H9 (cell line): ENCODE results near the gene SEC23A. TPM values are rescaled to one million over a fixed set of nuclear protein-coding genes. Genes with fewer than 3 reads are reported as not detected.

Source experiments
- DNase-seq: peaks from one replicate; pipeline ENCODE4 v3.0.0-alpha.2; 2017
- H2AFZ ChIP-seq: one replicate; pipeline ENCODE4 v1.6.1; 2013; ENCODE audit warnings: mild to moderate bottlenecking, low read length, control low read depth, moderate library complexity
- H2AK5ac ChIP-seq: 2 replicates; pipeline ENCODE4 v1.6.1; 2013; ENCODE audit warnings: low read length, control low read depth, mixed read lengths; ENCODE audit not compliant: insufficient read length
- H2BK120ac ChIP-seq: one replicate; pipeline ENCODE4 v1.6.1; 2013; ENCODE audit warnings: low read depth, mild to moderate bottlenecking, low read length, control low read depth, inconsistent platforms; ENCODE audit not compliant: poor library complexity, severe bottlenecking
- H2BK12ac ChIP-seq: 2 replicates; pipeline ENCODE4 v1.6.1; 2013; ENCODE audit warnings: low read length, control low read depth, mixed read lengths, low read depth; ENCODE audit not compliant: insufficient read length
- H2BK15ac ChIP-seq: 2 replicates; pipeline ENCODE4 v1.6.1; 2013; ENCODE audit warnings: low read depth, low read length, control low read depth
- H2BK20ac ChIP-seq: one replicate; pipeline ENCODE4 v1.6.1; 2013; ENCODE audit warnings: low read depth, mild to moderate bottlenecking, low read length, control low read depth, inconsistent platforms; ENCODE audit not compliant: poor library complexity, severe bottlenecking
- H2BK5ac ChIP-seq: 2 replicates; pipeline ENCODE4 v1.6.1; 2013; ENCODE audit warnings: low read length, control low read depth, mixed read lengths; ENCODE audit not compliant: insufficient read length
- H3K14ac ChIP-seq: 2 replicates; pipeline ENCODE4 v1.6.1; 2013; ENCODE audit warnings: low read length, control low read depth; ENCODE audit not compliant: insufficient read depth
- H3K18ac ChIP-seq: 2 replicates; pipeline ENCODE4 v1.6.1; 2013; ENCODE audit warnings: low read depth, mild to moderate bottlenecking, mixed read lengths, low read length, control low read depth; ENCODE audit not compliant: insufficient read length
- H3K23ac ChIP-seq: 2 replicates; pipeline ENCODE4 v1.6.1; 2013; ENCODE audit warnings: low read length, control low read depth, mixed read lengths, low read depth; ENCODE audit not compliant: insufficient read length
- H3K23me2 ChIP-seq: 2 replicates; pipeline ENCODE4 v1.6.1; 2013; ENCODE audit warnings: low read depth, mild to moderate bottlenecking, mixed read lengths, low read length, control low read depth; ENCODE audit not compliant: insufficient read length, poor library complexity, severe bottlenecking
- H3K27ac ChIP-seq: 2 replicates; pipeline ENCODE4 v1.5.1; 2013; ENCODE audit warnings: low read length, control low read depth, mixed read lengths, low read depth; ENCODE audit not compliant: insufficient read length
- H3K27me3 ChIP-seq: 2 replicates; pipeline ENCODE4 v1.6.1; 2013; ENCODE audit warnings: low read length, control low read depth, inconsistent platforms; ENCODE audit not compliant: insufficient read depth
- H3K4ac ChIP-seq: 2 replicates; pipeline ENCODE4 v1.6.1; 2013; ENCODE audit warnings: low read depth, mild to moderate bottlenecking, control low read depth, inconsistent platforms, low read length, moderate library complexity
- H3K4me1 ChIP-seq: 2 replicates; pipeline ENCODE4 v1.6.1; 2013; ENCODE audit warnings: low read length, control low read depth, inconsistent platforms; ENCODE audit not compliant: insufficient read depth
- H3K4me2 ChIP-seq: 2 replicates; pipeline ENCODE4 v1.6.1; 2013; ENCODE audit warnings: low read length, control low read depth, mixed read lengths; ENCODE audit not compliant: insufficient read length, insufficient read depth
- H3K56ac ChIP-seq: 2 replicates; pipeline ENCODE4 v1.6.1; 2013; ENCODE audit warnings: low read depth, mild to moderate bottlenecking, mixed read lengths, low read length, control low read depth; ENCODE audit not compliant: insufficient read length
- H3K79me1 ChIP-seq: 2 replicates; pipeline ENCODE4 v1.6.1; 2013; ENCODE audit warnings: low read depth, mild to moderate bottlenecking, moderate library complexity, low read length, control low read depth, inconsistent platforms; ENCODE audit not compliant: insufficient read depth, poor library complexity, severe bottlenecking
- H3K79me2 ChIP-seq: 2 replicates; pipeline ENCODE4 v1.6.1; 2013; ENCODE audit warnings: low read length, control low read depth, inconsistent platforms; ENCODE audit not compliant: insufficient read depth
- H3K9ac ChIP-seq: 2 replicates; pipeline ENCODE4 v1.6.1; 2013; ENCODE audit warnings: low read length, control low read depth, mixed read lengths; ENCODE audit not compliant: insufficient read length; ENCODE audit errors: extremely low read depth
- H3K9me3 ChIP-seq: one replicate; pipeline ENCODE4 v1.6.1; 2013; ENCODE audit warnings: low read depth, low read length, inconsistent platforms; ENCODE audit not compliant: control insufficient read depth
- H3T11ph ChIP-seq: one replicate; pipeline ENCODE4 v1.6.1; 2013; ENCODE audit warnings: mild to moderate bottlenecking, low read length, control low read depth, inconsistent platforms
- H4K20me1 ChIP-seq: one replicate; pipeline ENCODE4 v1.6.1; 2013; ENCODE audit not compliant: control insufficient read depth, insufficient read length, insufficient read depth
- H4K5ac ChIP-seq: 2 replicates; pipeline ENCODE4 v1.6.1; 2013; ENCODE audit warnings: low read depth, mild to moderate bottlenecking, mixed read lengths, low read length, control low read depth; ENCODE audit not compliant: insufficient read length
- H4K8ac ChIP-seq: replicated peaks from 2 replicates; pipeline ENCODE4 v1.6.1; 2013; ENCODE audit warnings: low read length, control low read depth, mixed read lengths, low read depth; ENCODE audit not compliant: insufficient read length
- H4K91ac ChIP-seq: 2 replicates; pipeline ENCODE4 v1.6.1; 2013; ENCODE audit warnings: low read depth, mild to moderate bottlenecking, moderate library complexity, mixed read lengths, low read length, control low read depth; ENCODE audit not compliant: insufficient read length
- H3K27ac Mint-ChIP-seq, 3 experiments: 2 replicates in 2 of 3; 3 replicates in 1 of 3; pipeline ENCODE4 v1.8.0; 2020 to 2021; ENCODE audit warnings: mixed read lengths in 3 of 3, mild to moderate bottlenecking in 1 of 3, moderate library complexity in 1 of 3
- H3K27me3 Mint-ChIP-seq: 2 replicates; pipeline ENCODE4 v1.8.0; 2021; ENCODE audit warnings: low read depth, mild to moderate bottlenecking, moderate library complexity, mixed read lengths
- H3K36me3 Mint-ChIP-seq, 3 experiments: 2 replicates in 2 of 3; 3 replicates in 1 of 3; pipeline ENCODE4 v1.8.0; 2020 to 2021; ENCODE audit warnings: low read depth in 3 of 3, mixed read lengths in 3 of 3; ENCODE audit not compliant: insufficient read depth in 1 of 3
- H3K4me1 Mint-ChIP-seq, 2 experiments: 2 replicates each; pipeline ENCODE4 v1.8.0; 2020; ENCODE audit warnings: mixed read lengths in 2 of 2
- H3K4me3 Mint-ChIP-seq, 2 experiments: 2 replicates in 1 of 2; 3 replicates in 1 of 2; pipeline ENCODE4 v1.8.0; 2020 to 2021; ENCODE audit warnings: mild to moderate bottlenecking in 2 of 2, mixed read lengths in 2 of 2, moderate library complexity in 1 of 2
- H3K9me3 Mint-ChIP-seq, 2 experiments: 2 replicates in 1 of 2; 3 replicates in 1 of 2; pipeline ENCODE4 v1.8.0; 2020; ENCODE audit warnings: mild to moderate bottlenecking in 2 of 2, mixed read lengths in 2 of 2, moderate library complexity in 1 of 2
- CTCF ChIP-seq: fragments of 200-600 bp; sonication (generic); conservative IDR thresholded peaks from 3 replicates; pipeline ENCODE4 v1.8.0; 2021; ENCODE audit warnings: antibody characterized with exemption, mild to moderate bottlenecking
- WGBS: extraction: QIAGEN DNeasy Blood & Tissue Kit; methylation state at CpG from one replicate; pipeline ENCODE4 v1.1.7; 2013; ENCODE audit warnings: missing lambda C conversion rate, low lambda C conversion rate, mixed read lengths; ENCODE audit not compliant: insufficient read length; ENCODE audit errors: extremely low coverage; 5-methylcytosine and 5-hydroxymethylcytosine counted together
- total RNA-seq: library from RNA; stranded (reverse); gene quantifications from 2 replicates; pipeline ENCODE4 v1.2.1, GENCODE V29; 2021

Gene SEC23A
- total RNA-seq, 1 experiment from 2014 or later = 55.3 TPM

- Histone ChIP-seq H2BK15ac (no peak overlapping the region), H3K18ac (no peak overlapping the region), H2AFZ (no peak overlapping the region), H3K4me1 (no peaks in the 10 kb centered on the region), H2BK12ac (no peak overlapping the region), H2BK5ac (no peak overlapping the region), H3T11ph (no peak overlapping the region), H4K5ac (no peak overlapping the region), H2BK120ac (no peak overlapping the region), H3K79me2 (no peaks in the 10 kb centered on the region), H3K14ac (no peak overlapping the region), H3K79me1 (no peaks in the 10 kb centered on the region), H2BK20ac (no peak overlapping the region), H3K27me3 (no peaks in the 10 kb centered on the region), H4K91ac (no peak overlapping the region), H3K56ac (no peak overlapping the region), H3K9ac (no peak overlapping the region), H4K8ac (no peak overlapping the region), H3K4ac (no peak overlapping the region), H3K27ac (no peak overlapping the region), H4K20me1 (no peaks in the 10 kb centered on the region), H2AK5ac (no peak overlapping the region), H3K23me2 (no peaks in the 10 kb centered on the region), H3K23ac (no peak overlapping the region), H3K4me2 (no peak overlapping the region), H3K9me3 (no peaks in the 10 kb centered on the region)
- Mint-ChIP-seq H3K27me3 (no peaks in the 10 kb centered on the region), H3K4me1 (no peaks in the 10 kb centered on the region), H3K9me3 (no peaks in the 10 kb centered on the region), H3K27ac (peak overlapping the region in 2 of 3 experiments; percentile 14 to 73; a peak in 3 of 7 replicates), H3K36me3 (peaks cover 10 to 31% (median 24%) of the 10 kb centered on the region in 3 experiments; a peak in 6 of 7 replicates), H3K4me3 (no peak overlapping the region)
- DNase-seq = no peak
- TF ChIP-seq CTCF = no peak
- no CpG with 5 or more reads among the region's 8 CpGs for WGBS
These were observed 73.2 kb downstream of the SEC23A start for GRCh38 chr14:39029789-39030188.
